Right kidney (tissue), 9 donors: ENCODE measurements around the gene ATRN.
"Not testable (repeated sequence)": the region's sequence is repeated elsewhere in the genome, so short reads cannot be mapped to it uniquely, and the experiment has no call there.

ENCODE experiments used
- DNase-seq: peaks from one replicate; pipeline ENCODE4 v3.0.0-alpha.2; 2016
- long read RNA-seq, 8 donors: transcript quantifications; one replicate each; lab custom pipeline, GENCODE V29; 2026

Gene ATRN
- long read RNA-seq, donor 1: 0 reads
- long read RNA-seq, donor 2, partial matches to known transcripts: 0 of 1 reads
- long read RNA-seq, donor 2, other reads (novel, unspliced or antisense): 0 of 1 reads
- long read RNA-seq, donor 3, partial matches to known transcripts: 15 of 18 reads
- long read RNA-seq, donor 3, other reads (novel, unspliced or antisense): 0 of 18 reads
- long read RNA-seq, donor 4, partial matches to known transcripts: 13 of 15 reads
- long read RNA-seq, donor 4, other reads (novel, unspliced or antisense): 0 of 15 reads
- long read RNA-seq, donor 5, full-length matches to known transcripts: 2 of 2 reads
- long read RNA-seq, donor 5, partial matches to known transcripts: 0 of 2 reads
- long read RNA-seq, donor 5, other reads (novel, unspliced or antisense): 0 of 2 reads
- long read RNA-seq, donor 6, partial matches to known transcripts: 0 of 2 reads
- long read RNA-seq, donor 6, other reads (novel, unspliced or antisense): 0 of 2 reads
- long read RNA-seq, donor 7, full-length matches to known transcripts: 5 of 12 reads
- long read RNA-seq, donor 7, partial matches to known transcripts: 7 of 12 reads
- long read RNA-seq, donor 7, other reads (novel, unspliced or antisense): 0 of 12 reads
- long read RNA-seq, donor 8, full-length matches to known transcripts: 2 of 7 reads
- long read RNA-seq, donor 8, partial matches to known transcripts: 5 of 7 reads
- long read RNA-seq, donor 8, other reads (novel, unspliced or antisense): 0 of 7 reads

GRCh38 chr20:3470627-3471396 lies at the start of gene ATRN:
Gene ATRN (plus strand): TSS chr20:3471018. CDS start chr20:3471108, 90 bp downstream.
- DNase-seq: peak; percentile 97

GRCh38 chr20:3421985-3422384 lies 48.8 kb upstream of the ATRN start:
- DNase-seq: no peak

- no peak for DNase-seq
Observed at GRCh38 chr20:3423126-3423525, 47.7 kb upstream of the ATRN start.

- DNase-seq: not testable (repeated sequence)
Observed at GRCh38 chr20:3426766-3427165, 44.1 kb upstream of the ATRN start.

- DNase-seq: no peak
Observed at GRCh38 chr20:3430376-3431069, 40.3 kb upstream of the ATRN start.

GRCh38 chr20:3431109-3431508 lies 39.7 kb upstream of the ATRN start:
- DNase-seq: no peak

GRCh38 chr20:3432844-3433243 lies 38.0 kb upstream of the ATRN start:
- DNase-seq: no peak

GRCh38 chr20:3433744-3434143 lies 37.1 kb upstream of the ATRN start:
- DNase-seq: no peak

GRCh38 chr20:3434232-3434631 lies 36.6 kb upstream of the ATRN start:
- DNase-seq: no peak

- no peak for DNase-seq
Observed at GRCh38 chr20:3436864-3437574, 33.8 kb upstream of the ATRN start.

GRCh38 chr20:3446779-3447178 lies 24.0 kb upstream of the ATRN start:
- no peak for DNase-seq

GRCh38 chr20:3447321-3447720 lies 23.5 kb upstream of the ATRN start:
- DNase-seq: no peak

- no peak for DNase-seq
Observed at GRCh38 chr20:3449319-3449718, 21.5 kb upstream of the ATRN start.

- no peak for DNase-seq
Observed at GRCh38 chr20:3452136-3452535, 18.7 kb upstream of the ATRN start.

GRCh38 chr20:3452690-3453089 lies 18.1 kb upstream of the ATRN start:
- no peak for DNase-seq

GRCh38 chr20:3454831-3455230 lies 16.0 kb upstream of the ATRN start:
- no peak for DNase-seq

- DNase-seq: no peak
Observed at GRCh38 chr20:3456648-3457047, 14.2 kb upstream of the ATRN start.

- no peak for DNase-seq
Observed at GRCh38 chr20:3459881-3460307, 10.9 kb upstream of the ATRN start.

- DNase-seq: peak; percentile 39
Observed at GRCh38 chr20:3461211-3461771, 9.5 kb upstream of the ATRN start.

- no peak for DNase-seq
Observed at GRCh38 chr20:3461911-3462677, 8.7 kb upstream of the ATRN start.
